HG03066 (cell line): ENCODE data around the gene MYMX.
"Not testable (repeated sequence)": the region's sequence is repeated elsewhere in the genome, so short reads cannot be mapped to it uniquely, and the experiment has no call there.

Experiments
- ATAC-seq: cut with Tn5 transposase; IDR thresholded peaks from one replicate; pipeline ENCODE4 v1.9.1; 2021; ENCODE audit warnings: low read depth; ENCODE audit not compliant: unreplicated experiment

Gene MYMX

DNA sequence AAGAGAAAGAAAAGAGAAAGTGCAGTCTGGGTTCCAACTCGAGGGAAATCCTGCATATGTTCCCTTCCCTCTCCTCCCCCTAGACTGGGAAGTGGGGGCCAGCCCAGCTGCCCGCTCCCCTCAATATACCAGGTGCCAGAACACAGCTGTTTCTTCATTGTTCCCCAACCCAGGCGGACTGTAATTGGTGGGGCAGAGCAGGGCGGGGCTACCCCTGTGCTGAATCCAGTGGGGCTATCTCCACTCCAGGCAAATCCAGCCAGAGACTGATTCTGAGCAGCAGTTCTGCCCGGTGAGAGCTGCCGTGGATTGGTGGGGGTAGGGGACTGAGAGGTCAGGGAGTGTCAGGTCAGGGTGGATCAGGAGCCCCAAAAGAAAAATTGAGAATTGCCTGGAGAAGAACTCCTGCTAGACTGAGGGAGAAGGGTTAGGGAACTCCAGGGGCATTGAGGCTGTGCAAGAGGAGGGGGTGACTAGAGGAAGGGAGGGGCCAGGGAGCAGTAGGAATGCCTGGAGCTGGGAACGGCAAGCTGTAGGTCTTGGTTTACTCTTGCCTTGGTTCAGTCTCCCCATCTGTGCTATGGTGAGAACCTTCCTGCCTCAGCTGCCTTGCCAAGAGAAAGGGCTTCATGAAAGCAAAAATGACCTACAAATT, at the start of gene MYMX:
TSS of gene MYMX (plus strand) at position 250 of the 655 bp plus-strand sequence. CDS start 546 bp downstream, outside the sequence.
- ATAC-seq, result no peak

DNA sequence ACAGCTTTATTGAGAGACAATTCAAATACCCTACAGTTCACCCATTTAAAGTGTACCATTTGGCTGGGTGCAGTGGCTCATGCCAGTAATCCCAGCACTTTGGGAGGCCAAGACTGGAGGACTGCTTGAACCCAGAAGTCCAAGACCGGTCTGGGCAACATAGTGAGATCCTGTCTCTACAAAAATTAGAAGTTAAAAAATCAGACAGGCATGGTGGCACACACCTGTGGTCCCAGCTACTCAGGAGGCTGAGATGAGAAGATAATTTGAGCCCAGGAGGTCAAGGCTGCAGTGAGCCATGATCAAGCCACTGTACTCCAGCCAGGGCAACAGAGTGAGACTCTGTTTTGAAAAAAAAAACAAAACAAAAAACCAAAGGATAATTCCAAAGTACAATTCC, 49.2 kb upstream of the MYMX start:
- ATAC-seq, result no peak

DNA sequence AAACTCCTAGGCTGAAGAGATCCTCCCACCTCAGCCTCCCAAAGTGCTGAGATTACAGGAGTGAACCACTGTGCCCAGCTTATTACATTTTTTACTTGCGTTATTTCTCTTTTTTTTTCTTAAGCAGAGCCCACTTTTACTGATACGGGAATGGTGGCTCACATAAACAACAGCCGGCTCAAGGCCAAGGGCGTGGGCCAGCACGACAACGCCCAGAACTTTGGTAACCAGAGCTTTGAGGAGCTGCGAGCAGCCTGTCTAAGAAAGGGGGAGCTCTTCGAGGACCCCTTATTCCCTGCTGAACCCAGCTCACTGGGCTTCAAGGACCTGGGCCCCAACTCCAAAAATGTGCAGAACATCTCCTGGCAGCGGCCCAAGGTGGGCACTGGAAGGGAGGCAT, 47.6 kb upstream of the MYMX start:
- no peak for ATAC-seq

DNA sequence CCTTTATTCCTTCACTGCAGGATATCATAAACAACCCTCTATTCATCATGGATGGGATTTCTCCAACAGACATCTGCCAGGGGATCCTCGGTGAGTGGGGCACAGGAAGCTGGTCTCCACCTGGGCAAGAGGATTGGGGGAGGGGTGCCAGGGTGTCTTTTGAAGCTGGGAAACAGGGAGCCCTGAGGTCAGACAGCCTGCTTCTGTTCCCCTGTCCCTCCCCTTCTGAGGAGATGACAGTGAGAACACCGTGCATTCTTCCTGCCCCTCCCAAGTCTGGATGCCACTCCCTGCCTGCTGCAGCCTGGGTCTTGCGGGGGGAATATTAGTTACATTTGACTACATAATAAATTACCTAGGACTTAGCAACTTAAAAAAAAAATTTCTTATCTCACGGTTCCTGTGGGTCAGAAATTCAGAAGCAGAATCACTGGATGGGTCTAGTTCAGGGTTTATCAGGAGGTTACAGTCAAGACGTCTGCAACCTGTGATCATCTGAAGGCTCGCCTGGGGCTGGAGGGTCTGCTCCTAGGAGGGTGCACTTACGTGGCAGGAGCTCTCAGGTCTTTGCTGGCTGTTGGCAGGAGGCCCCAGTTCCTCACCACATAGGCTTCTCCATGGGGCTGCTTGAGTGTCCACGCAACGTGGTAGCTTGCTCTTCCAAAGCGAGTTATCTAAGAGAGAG, 46.7 kb upstream of the MYMX start:
- ATAC-seq, result no peak

DNA sequence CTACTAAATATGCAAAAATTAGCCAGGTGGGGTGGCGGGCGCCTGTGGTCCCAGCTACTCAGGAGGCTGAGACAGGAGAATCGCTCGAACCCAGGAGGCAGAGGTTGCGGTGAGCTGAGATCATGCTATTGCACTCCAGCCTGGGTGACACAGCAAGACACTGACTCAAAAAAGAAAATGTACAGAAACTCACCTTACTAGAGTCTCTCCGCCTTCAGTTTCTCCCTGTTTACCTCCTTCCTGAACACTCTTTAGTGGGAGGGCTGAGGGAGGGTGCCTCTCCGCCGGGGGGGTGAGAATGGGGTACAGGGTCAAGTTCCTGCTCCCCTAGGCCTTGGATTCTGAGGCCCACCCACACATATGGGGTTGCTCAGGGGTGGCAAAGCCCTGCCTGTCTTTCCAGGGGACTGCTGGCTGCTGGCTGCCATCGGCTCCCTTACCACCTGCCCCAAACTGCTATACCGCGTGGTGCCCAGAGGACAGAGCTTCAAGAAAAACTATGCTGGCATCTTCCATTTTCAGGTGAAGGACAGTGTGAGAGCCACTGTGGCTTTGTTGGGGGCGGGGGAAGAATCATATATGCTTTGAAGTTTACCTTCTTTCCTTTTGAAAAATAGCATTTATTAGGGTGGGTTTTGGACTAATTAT, 44.7 kb upstream of the MYMX start:
- ATAC-seq, result no peak

DNA sequence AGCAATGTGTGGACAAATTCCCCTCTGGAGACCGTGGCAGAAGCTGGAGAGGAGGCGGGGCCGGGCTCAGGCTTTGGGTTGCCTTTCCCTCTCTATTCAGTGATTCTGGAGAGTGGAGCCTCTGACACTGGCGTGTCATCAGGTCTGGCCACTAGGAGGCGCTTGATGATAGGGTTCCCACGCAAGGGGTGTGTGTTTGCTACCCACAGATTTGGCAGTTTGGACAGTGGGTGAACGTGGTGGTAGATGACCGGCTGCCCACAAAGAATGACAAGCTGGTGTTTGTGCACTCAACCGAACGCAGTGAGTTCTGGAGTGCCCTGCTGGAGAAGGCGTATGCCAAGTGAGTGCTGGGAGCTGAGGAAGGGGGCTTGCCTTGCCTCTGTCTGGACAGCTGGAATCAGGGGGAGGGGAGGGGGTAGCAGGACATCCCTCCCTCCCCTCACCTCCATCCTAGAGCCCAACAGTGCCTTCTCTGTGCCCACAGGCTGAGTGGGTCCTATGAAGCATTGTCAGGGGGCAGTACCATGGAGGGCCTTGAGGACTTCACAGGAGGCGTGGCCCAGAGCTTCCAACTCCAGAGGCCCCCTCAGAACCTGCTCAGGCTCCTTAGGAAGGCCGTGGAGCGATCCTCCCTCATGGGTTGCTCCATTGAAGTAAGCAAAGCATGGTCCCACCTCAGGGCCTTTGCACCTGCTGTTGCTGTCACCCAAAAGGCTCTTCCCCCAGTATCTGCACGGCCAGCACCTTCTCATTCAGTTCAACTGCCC, 43.8 kb upstream of the MYMX start:
- ATAC-seq, result peak; percentile 75

DNA sequence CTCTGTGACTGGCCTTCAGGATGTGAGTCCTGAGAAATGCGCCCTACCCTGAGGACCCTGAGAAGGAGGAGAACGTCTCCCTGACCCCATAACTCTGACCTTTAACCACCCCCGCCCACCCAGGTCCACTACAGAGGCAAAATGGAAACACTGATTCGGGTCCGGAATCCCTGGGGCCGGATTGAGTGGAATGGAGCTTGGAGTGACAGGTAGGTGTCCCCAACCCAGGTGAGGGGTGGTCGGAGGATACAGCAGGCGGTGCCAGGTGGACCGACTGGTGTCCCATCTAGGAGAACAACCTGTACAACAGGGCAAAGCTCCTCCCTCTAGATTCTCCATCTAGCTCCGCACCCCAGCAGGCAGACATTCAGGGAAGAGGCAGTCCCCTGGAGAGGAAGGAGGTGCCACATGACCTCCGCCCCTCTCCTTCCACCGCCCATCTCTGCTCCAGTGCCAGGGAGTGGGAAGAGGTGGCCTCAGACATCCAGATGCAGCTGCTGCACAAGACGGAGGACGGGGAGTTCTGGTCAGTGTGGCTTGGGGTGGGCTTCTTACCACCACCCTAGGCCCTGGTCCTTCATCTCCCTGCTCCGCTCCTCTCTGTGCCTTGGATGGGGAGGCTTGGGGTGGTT, 40.5 kb upstream of the MYMX start:
- no peak for ATAC-seq

DNA sequence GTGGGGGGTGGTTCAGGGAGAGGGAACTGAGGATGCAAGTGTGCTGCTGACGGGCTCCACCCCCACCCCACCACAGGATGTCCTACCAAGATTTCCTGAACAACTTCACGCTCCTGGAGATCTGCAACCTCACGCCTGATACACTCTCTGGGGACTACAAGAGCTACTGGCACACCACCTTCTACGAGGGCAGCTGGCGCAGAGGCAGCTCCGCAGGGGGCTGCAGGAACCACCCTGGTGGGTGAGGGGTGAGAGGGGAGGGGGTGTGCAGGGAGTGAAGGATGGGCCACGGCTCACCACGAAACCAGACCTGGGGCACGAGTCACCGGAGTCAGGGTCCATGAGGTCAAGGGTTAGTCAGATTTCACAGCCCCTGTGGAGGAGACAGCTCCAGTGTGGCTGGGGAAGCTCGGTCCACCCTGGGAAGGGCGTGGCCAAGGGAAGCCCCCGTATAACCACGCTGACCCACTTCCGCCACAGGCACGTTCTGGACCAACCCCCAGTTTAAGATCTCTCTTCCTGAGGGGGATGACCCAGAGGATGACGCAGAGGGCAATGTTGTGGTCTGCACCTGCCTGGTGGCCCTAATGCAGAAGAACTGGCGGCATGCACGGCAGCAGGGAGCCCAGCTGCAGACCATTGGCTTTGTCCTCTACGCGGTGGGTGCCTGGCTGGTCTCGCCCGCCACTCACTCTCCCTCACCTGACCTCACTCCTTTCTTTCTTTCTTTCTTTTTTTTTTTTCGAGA, 39.8 kb upstream of the MYMX start:
- ATAC-seq, result no peak

DNA sequence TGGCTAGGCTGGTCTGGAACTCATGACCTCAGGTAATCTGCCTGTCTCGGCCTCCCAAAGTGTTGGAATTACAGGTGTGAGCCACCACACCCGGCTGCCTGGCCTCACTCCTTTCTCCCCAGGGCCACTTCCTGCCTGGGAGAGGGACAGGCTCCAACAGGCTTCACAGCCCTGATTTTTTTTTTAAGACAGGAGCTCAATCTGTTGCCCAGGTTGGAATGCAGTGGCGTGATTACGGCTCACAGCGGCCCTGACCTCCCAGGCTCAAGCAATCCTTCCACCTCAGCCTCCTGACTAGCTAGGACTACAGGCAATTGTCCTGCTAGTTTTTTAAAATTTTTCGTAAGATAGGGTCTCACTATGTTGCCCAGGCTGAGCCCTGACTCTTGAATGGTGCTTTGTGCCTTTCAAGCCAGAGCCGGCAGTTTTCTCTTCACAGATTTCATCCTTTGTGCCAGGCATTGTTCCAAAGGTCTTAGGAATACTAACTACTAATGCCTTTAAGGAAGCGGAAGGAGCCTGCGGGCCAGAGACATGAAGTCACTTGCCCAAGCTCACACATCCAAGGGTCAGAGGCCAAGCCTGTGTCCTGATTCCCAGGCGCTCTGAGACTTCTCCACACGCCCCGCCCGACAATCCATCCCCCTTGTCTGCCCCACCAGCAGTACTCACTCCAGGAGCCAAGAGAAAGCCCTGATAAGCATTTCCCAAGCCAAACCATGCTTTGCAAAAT, 38.9 kb upstream of the MYMX start:
- no peak for ATAC-seq

DNA sequence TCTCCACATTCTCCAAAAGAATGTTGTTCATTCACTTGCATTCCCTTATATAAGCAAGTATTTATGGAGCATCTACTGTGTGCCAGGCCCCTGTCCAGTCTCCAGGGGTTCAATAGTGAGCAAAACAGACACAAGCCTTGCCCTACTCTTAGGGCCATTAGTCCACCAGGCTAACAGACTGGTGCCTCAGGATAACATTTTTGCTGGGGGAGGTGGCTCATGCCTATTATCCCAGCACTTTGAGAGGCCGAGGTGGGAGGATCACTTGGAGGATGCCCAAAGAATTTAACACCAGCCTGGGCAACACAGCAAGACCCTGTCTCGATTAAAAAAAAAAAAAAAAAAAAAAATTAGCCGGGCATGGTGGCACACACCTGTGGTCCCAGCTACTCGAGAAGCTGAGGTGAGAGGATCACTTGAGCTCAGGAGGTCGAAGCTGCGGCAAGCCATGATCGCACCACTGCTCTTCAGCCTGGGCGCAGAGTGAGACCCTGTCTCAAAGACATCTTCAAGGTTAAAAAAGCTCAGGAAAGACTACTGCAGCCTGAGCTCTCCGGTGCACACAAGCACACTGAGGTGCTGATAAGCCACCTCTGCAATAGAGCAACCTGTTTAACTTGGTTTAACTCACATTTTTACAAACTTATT, 38.2 kb upstream of the MYMX start:
- ATAC-seq, result no peak

DNA sequence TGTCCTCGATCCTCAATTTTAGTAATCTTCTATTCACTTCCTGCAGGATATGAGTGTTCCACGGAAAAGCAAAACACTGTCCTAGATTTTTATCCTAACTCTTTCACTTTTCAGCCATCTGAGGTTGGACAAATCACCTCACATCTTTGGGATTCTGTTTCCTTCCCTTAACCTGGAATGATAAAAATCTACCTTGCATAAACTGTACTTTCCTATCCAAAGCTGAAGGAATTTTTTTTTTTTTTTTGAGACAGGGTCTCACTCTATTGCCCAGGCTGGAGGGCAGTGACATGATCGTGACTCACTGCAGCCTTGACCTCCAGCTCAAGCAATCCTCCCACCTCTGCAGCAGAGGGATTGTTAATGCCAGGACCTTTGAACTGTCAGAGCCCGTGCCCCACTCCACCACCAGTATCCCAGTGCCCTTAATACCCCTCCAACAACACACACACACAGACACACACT, 37.6 kb upstream of the MYMX start:
- ATAC-seq, result no peak

DNA sequence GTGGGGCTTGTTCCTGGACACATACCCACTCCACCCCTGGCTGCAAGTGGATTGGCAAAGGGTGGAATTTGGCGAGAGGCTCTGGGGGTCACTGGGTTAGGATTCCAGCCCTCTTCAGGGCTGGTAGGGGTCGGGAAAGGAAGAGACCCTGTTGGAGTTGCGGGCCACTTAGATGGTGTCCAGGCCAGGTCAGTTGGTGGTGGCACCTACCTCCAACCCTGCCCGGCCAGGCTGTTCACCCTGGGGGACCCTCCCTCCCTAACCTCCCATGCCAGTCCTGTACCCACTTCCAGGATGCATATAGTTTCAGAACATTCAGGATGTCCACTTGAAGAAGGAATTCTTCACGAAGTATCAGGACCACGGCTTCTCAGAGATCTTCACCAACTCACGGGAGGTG, 37.1 kb upstream of the MYMX start:
- ATAC-seq, result no peak

DNA sequence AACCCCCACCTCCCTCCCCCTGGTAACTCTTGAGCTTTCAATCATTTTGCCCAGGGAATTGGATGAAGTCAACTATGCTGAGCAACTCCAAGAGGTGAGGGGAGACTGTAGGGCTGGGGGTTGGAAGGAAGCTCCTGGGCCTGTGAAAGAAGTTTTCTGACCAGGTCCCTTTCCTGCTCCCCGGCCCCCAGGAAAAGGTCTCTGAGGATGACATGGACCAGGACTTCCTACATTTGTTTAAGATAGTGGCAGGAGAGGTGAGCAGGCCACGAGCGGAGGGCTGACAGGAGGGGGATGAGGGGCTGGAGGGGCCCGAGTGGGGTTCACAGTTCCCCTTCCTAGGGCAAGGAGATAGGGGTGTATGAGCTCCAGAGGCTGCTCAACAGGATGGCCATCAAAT, 36.3 kb upstream of the MYMX start:
- ATAC-seq, result no peak

DNA sequence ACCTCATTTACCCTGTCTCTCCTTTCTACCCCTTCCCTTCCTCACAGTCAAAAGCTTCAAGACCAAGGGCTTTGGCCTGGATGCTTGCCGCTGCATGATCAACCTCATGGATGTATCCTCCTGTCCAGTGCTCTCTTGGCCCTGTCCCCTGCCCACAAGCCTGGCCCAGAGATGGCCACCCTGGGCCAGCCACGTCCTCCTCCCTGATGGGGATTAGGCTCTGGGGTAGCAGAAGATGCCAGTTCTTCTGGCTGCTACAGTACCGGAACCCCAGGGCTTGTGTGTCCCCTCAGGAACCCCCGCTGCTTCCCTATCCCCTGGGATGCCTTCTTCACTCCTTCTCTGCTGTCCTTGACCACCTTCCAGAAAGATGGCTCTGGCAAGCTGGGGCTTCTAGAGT, 35.8 kb upstream of the MYMX start:
- ATAC-seq, result no peak

DNA sequence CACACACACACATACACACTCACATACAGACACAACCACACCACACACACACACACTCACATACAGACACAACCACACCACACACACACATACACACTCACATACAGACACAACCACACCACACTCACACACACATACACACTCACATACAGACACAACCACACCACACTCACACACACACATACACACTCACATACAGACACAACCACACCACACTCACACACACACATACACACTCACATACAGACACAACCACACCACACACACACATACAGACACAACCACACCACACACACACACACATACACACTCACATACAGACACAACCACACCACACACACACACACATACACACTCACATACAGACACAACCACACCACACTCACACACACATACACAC, 34.9 kb upstream of the MYMX start:
- ATAC-seq, result not testable (repeated sequence)

DNA sequence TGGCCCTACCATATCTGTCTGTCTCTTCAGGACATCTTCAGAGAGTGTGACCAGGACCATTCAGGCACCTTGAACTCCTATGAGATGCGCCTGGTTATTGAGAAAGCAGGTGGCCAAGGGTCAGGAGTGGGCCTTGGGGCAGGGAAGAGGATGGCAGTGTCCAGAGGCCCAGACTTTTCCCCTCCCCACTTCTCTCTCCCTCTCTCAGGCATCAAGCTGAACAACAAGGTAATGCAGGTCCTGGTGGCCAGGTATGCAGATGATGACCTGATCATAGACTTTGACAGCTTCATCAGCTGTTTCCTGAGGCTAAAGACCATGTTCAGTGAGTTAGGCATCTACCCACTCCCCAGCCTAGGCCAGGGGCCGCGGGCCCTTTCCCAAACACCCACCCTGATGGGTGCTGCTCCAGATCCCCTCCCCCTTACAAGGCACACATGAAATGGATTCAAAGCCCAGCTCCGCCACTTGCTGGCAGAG, 33.8 kb upstream of the MYMX start:
- ATAC-seq, result no peak

DNA sequence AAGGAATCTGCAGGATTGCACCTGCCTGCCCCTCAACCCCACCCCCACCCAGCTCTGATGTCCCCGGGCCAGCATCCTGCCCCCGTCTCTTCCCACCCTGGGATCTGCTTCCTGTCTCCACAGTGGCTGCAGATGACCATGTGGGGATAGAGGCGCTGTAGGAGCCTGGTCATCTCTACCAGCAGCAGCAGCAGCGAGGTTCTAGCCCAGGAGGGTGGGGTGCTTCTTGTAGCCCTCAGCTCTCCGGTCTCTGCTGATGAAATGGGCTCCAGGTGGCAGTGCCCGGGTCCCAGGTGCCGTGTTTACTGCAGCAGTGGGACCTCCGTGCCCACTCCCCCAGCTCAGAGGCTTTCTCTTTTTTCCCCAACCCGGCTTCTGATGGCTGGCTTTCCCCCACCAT, 32.9 kb upstream of the MYMX start:
- ATAC-seq, result no peak

DNA sequence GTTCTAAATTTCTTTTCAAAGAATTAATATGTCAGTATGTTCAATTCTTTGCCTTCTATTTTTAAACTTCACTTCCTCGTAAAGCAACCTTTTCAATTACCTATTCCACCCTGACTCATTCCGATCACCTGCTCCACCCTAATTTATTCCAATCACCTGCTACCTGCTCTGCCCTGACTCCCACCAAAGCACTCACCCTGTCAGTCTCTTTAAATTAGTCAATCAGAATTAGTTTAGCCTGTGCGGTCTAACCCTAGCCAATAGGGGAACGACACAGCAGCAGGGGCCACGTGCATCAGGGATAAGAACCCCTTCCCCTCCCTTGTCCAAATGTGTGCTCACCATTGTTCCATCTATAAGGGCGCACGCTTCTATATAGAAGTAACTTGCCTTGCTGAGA, 31.4 kb upstream of the MYMX start:
- not testable (repeated sequence) for ATAC-seq
